HG03196 (cell line): ENCODE results near the gene SNX33.
"Not testable (repeated sequence)": the region's sequence is repeated elsewhere in the genome, so short reads cannot be mapped to it uniquely, and the experiment has no call there.

Experiments
- ATAC-seq: cut with Tn5 transposase; IDR thresholded peaks from one replicate; pipeline ENCODE4 v1.9.1; 2021; ENCODE audit not compliant: unreplicated experiment

The SNX33 gene

GRCh38 chr15:75659928-75660645, 12.4 kb downstream of the SNX33 start:
- no peak for ATAC-seq

- no peak for ATAC-seq
Observed at GRCh38 chr15:75661100-75661755, 13.5 kb downstream of the SNX33 start.

GRCh38 chr15:75661756-75662140, 14.0 kb downstream of the SNX33 start:
- no peak for ATAC-seq

GRCh38 chr15:75662823-75663519, 15.3 kb downstream of the SNX33 start:
- no peak for ATAC-seq

GRCh38 chr15:75663931-75664421, 16.3 kb downstream of the SNX33 start:
- ATAC-seq = no peak

- ATAC-seq = no peak
Observed at GRCh38 chr15:75666823-75667501, 19.2 kb downstream of the SNX33 start.

- ATAC-seq = no peak
Observed at GRCh38 chr15:75669191-75669878, 21.6 kb downstream of the SNX33 start.

GRCh38 chr15:75669879-75670212, 22.1 kb downstream of the SNX33 start:
- ATAC-seq = no peak

GRCh38 chr15:75671730-75672602, 24.3 kb downstream of the SNX33 start:
- no peak for ATAC-seq

GRCh38 chr15:75672646-75673425, 25.1 kb downstream of the SNX33 start:
- ATAC-seq = no peak

GRCh38 chr15:75673426-75674235, 25.9 kb downstream of the SNX33 start:
- no peak for ATAC-seq

- no peak for ATAC-seq
Observed at GRCh38 chr15:75674366-75674765, 26.7 kb downstream of the SNX33 start.

GRCh38 chr15:75675579-75676404, 28.1 kb downstream of the SNX33 start:
- ATAC-seq = no peak

- ATAC-seq = no peak
Observed at GRCh38 chr15:75676688-75677464, 29.2 kb downstream of the SNX33 start.

GRCh38 chr15:75677465-75678323, 30.0 kb downstream of the SNX33 start:
- no peak for ATAC-seq

GRCh38 chr15:75678324-75678690, 30.6 kb downstream of the SNX33 start:
- ATAC-seq = not testable (repeated sequence)
